Hepatocyte (in vitro differentiated cells): ENCODE measurements around the gene DNAJB11. TPM values are rescaled to one million over a fixed set of nuclear protein-coding genes. Genes with fewer than 3 reads are reported as not detected.
A peak's percentile ranks its signal among the peaks of the same experiment; 100 is the strongest.

Experiments used
- DNase-seq: peaks from one replicate; pipeline ENCODE4 v3.0.0-alpha.2; 2016; ENCODE audit warnings: low spot score
- H2AFZ ChIP-seq: fragments of 200-600 bp; sonication (generic); 2 replicates; pipeline ENCODE4 v1.6.0; 2016; ENCODE audit warnings: antibody characterized with exemption, mild to moderate bottlenecking
- H3K27ac ChIP-seq: fragments of 200-600 bp; sonication (generic); 2 replicates; pipeline ENCODE4 v1.5.1; 2016; ENCODE audit warnings: mild to moderate bottlenecking
- H3K27me3 ChIP-seq: fragments of 200-600 bp; sonication (generic); 2 replicates; pipeline ENCODE4 v1.6.1; 2016
- H3K36me3 ChIP-seq: fragments of 200-600 bp; sonication (generic); replicated peaks from 2 replicates; pipeline ENCODE4 v1.5.1; 2016; ENCODE audit warnings: low read depth; ENCODE audit not compliant: insufficient read depth
- H3K4me1 ChIP-seq: fragments of 200-600 bp; sonication (generic); 2 replicates; pipeline ENCODE4 v1.5.1; 2016; ENCODE audit warnings: mild to moderate bottlenecking, moderate library complexity; ENCODE audit not compliant: insufficient read depth
- H3K4me2 ChIP-seq: fragments of 200-600 bp; sonication (generic); 2 replicates; pipeline ENCODE4 v1.6.0; 2016
- H3K4me3 ChIP-seq: fragments of 200-600 bp; sonication (generic); 2 replicates; pipeline ENCODE4 v1.5.1; 2016; ENCODE audit warnings: mild to moderate bottlenecking
- H3K79me2 ChIP-seq: fragments of 200-600 bp; sonication (generic); 2 replicates; pipeline ENCODE4 v1.6.0; 2017; ENCODE audit warnings: mild to moderate bottlenecking
- H3K9me2 ChIP-seq: fragments of 200-600 bp; sonication (generic); replicated peaks from 2 replicates; pipeline ENCODE4 v1.6.0; 2017; ENCODE audit warnings: mild to moderate bottlenecking; ENCODE audit not compliant: insufficient read depth
- H3K9me3 ChIP-seq: fragments of 200-600 bp; sonication (generic); 2 replicates; pipeline ENCODE4 v1.5.1; 2016; ENCODE audit warnings: low read depth, mild to moderate bottlenecking
- H4K20me1 ChIP-seq: fragments of 200-600 bp; sonication (generic); 2 replicates; pipeline ENCODE4 v1.6.0; 2016; ENCODE audit warnings: mild to moderate bottlenecking; ENCODE audit not compliant: insufficient read depth, poor library complexity, severe bottlenecking
- CTCF ChIP-seq: fragments of 200-600 bp; sonication (generic); IDR thresholded peaks from 2 replicates; pipeline ENCODE4 v1.5.1; 2016; ENCODE audit warnings: antibody characterized with exemption, mild to moderate bottlenecking; ENCODE audit not compliant: poor library complexity
- EZH2 ChIP-seq: fragments of 200-600 bp; sonication (generic); IDR thresholded peaks from 2 replicates; pipeline ENCODE4 v1.6.1; 2016; ENCODE audit warnings: antibody characterized with exemption, mild to moderate bottlenecking, borderline replicate concordance
- EZH2phosphoT487 ChIP-seq: fragments of 200-600 bp; sonication (generic); IDR thresholded peaks from one replicate; pipeline ENCODE4 v1.6.1; 2018; ENCODE audit warnings: antibody characterized with exemption, mild to moderate bottlenecking, low read depth, moderate library complexity; ENCODE audit not compliant: unreplicated experiment, severe bottlenecking
- WGBS: methylation state at CpG from one replicate; pipeline ENCODE4 v1.1.6; 2016; ENCODE audit warnings: low lambda C conversion rate; ENCODE audit errors: missing lambda C conversion rate; 5-methylcytosine and 5-hydroxymethylcytosine counted together
- polyA plus RNA-seq: library from polyadenylated mRNA; unstranded; fragments of >200 nt; fragmentation: Nextera tagmentation; extraction: Ambion mirVana; gene quantifications from 2 replicates; pipeline ENCODE4 v1.2.1, GENCODE V29; 2016
- total RNA-seq: library from RNA; depleted of rRNA; stranded (reverse); fragments of >200 nt; gene quantifications from 2 replicates; pipeline ENCODE4 v1.2.3, GENCODE V29; 2014

The DNAJB11 gene
- total and polyA plus RNA-seq, 2 experiments from 2014 or later: 103 to 148 TPM

- WGBS: 30% methylated on average over 31 of the region's 31 CpGs
Observed at GRCh38 chr3:186617036-186617946, 46.8 kb downstream of the DNAJB11 start.

GRCh38 chr3:186618318-186618938 lies 47.9 kb downstream of the DNAJB11 start:
- H3K27ac ChIP-seq: no peak overlapping the region
- H3K9me2 ChIP-seq: no peaks in the 10 kb centered on the region
- TF ChIP-seq EZH2 (no peak), CTCF (no peak), EZH2phosphoT487 (no peak)
- H3K9me3 ChIP-seq: no peaks in the 10 kb centered on the region
- H3K4me1 ChIP-seq: no peaks in the 10 kb centered on the region
- no peaks in the 10 kb centered on the region for H3K27me3 ChIP-seq
- H3K79me2 ChIP-seq: no peaks in the 10 kb centered on the region
- H3K36me3 ChIP-seq: no peaks in the 10 kb centered on the region
- DNase-seq: no peak
- no peak overlapping the region for H3K4me2 ChIP-seq
- H4K20me1 ChIP-seq: no peaks in the 10 kb centered on the region
- H2AFZ ChIP-seq: no peak overlapping the region
- H3K4me3 ChIP-seq: no peak overlapping the region
- 94% methylated on average over 8 of the region's 8 CpGs for WGBS

More at GRCh38 chr3:186617036-186617946, 46.8 kb downstream of the DNAJB11 start:
- DNase-seq: peak; percentile 95
- H3K27ac ChIP-seq: peak overlapping the region; percentile 19
- no peaks in the 10 kb centered on the region for H3K79me2 ChIP-seq
- peak overlapping the region; percentile 57 for H2AFZ ChIP-seq
- H3K9me3 ChIP-seq: no peaks in the 10 kb centered on the region
- TF ChIP-seq EZH2phosphoT487 (no peak), CTCF (peak; percentile 90)
- no peaks in the 10 kb centered on the region for H3K36me3 ChIP-seq
- no peaks in the 10 kb centered on the region for H3K4me1 ChIP-seq
- H3K4me2 ChIP-seq: peak overlapping the region; percentile 66
- no peak overlapping the region for H3K4me3 ChIP-seq
- H3K9me2 ChIP-seq: no peaks in the 10 kb centered on the region
- H3K27me3 ChIP-seq: no peaks in the 10 kb centered on the region
- no peaks in the 10 kb centered on the region for H4K20me1 ChIP-seq

- H4K20me1 ChIP-seq: no peaks in the 10 kb centered on the region
- no peak overlapping the region for H3K4me3 ChIP-seq
- no peak for TF ChIP-seq EZH2phosphoT487
- TF ChIP-seq EZH2: no peak
- TF ChIP-seq CTCF: no peak
- H3K4me1 ChIP-seq: no peaks in the 10 kb centered on the region
- no peak for DNase-seq
- H3K27ac ChIP-seq: no peak overlapping the region
- H3K36me3 ChIP-seq: no peaks in the 10 kb centered on the region
- H3K4me2 ChIP-seq: no peak overlapping the region
- 84% methylated on average over 5 of the region's 5 CpGs for WGBS
- no peak overlapping the region for H2AFZ ChIP-seq
- no peaks in the 10 kb centered on the region for H3K9me3 ChIP-seq
- no peaks in the 10 kb centered on the region for H3K9me2 ChIP-seq
- H3K27me3 ChIP-seq: no peaks in the 10 kb centered on the region
- H3K79me2 ChIP-seq: no peaks in the 10 kb centered on the region
Observed at GRCh38 chr3:186619787-186620212, 49.3 kb downstream of the DNAJB11 start.
